Forelimb muscle (tissue), 1 donor: ENCODE measurements around the gene CD300LF. TPM values are rescaled to one million over a fixed set of nuclear protein-coding genes. Genes with fewer than 3 reads are reported as not detected.

Source experiments
- DNase-seq: peaks from one replicate; pipeline ENCODE4 v3.0.0-alpha.2; 2013; ENCODE audit warnings: low read depth
- polyA plus RNA-seq: library from polyadenylated mRNA; unstranded; fragments of 120-200 nt; gene quantifications from one replicate; pipeline ENCODE4 v1.2.1, GENCODE V29; 2013; ENCODE audit not compliant: insufficient read length

CD300LF gene
- polyA plus RNA-seq, 1 donor, result 0.28 TPM

DNA sequence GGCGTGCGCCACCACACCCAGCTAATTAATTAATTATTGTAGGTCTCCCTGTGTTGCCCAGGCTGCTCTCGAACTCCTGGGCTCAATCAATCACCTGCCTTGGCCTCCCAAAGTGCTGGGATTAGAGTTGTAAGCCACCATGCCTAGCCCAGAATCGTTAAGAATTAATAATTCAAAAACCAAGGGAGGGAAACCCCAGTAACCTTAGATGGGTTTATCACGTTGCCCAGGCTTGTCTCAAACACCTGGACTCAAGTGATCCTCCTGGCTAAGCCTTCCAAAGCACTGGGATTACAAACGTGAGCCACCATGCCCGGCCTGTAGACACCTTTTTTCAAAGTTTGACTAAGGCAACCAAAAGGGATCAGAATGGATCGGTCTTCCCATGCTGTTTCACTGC, 21.6 kb downstream of the CD300LF start:
- DNase-seq, result no peak

DNA sequence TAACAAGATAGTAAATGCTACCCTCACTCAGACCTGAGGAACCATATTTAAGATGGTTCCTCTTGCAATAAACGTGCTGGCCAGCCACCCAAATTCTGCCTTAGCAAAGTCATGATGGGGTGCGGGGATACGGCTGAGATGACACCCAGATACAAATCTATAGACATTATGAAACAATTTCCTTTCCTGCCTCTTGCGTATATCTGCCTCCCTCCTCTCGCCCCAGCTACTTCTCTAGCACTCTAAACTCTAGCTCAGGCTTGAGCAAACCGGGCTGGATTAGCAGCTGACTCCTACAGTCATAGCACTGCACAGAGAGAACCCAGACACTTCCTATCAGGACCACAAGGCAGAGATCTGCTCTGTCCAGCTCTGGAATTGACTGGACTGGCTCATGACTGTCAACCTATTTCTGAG, 22.3 kb downstream of the CD300LF start:
- DNase-seq, result no peak

DNA sequence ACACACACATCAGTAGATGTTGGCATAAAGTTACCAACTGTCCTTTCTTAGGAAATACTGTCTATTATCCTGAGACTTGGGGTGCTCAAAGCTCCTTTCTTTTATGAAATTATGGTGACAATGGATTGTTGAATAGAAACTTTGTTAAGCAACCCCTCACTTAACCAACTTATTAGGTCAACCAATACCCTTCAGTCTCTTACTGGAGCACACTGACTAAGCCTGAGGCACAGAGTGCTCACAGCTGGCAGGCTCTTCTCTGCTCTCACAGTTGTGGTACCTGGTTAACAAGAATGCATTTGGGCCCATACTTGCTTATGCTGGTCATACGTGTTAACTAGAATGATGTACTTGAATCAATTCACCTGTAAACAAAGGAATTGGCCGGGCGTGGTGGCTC, 24.8 kb downstream of the CD300LF start:
- no peak for DNase-seq

DNA sequence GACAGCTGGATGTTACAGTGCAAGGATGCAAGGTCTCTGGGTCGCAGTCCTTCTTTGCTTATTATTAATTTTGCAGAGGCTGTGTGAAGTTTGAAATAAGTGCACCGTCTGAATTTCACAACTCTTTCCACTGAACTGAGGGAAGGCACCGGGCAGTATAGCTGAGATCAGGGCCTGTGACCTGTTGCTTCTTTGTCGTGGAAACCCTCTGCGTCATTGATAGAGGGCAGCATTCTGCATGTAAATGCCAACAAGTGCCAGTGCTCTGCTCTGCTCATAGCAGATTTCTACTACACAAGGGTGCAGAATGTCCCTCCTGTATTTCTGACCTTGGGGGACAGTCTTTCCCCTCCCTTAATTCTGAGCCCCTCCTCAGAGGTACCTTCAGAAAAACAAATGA, 26.0 kb downstream of the CD300LF start:
- no peak for DNase-seq

GRCh38 chr17:74682471-74683190, 30.1 kb downstream of the CD300LF start:
- no peak for DNase-seq

GRCh38 chr17:74682028-74682427, 30.7 kb downstream of the CD300LF start:
- no peak for DNase-seq

DNA sequence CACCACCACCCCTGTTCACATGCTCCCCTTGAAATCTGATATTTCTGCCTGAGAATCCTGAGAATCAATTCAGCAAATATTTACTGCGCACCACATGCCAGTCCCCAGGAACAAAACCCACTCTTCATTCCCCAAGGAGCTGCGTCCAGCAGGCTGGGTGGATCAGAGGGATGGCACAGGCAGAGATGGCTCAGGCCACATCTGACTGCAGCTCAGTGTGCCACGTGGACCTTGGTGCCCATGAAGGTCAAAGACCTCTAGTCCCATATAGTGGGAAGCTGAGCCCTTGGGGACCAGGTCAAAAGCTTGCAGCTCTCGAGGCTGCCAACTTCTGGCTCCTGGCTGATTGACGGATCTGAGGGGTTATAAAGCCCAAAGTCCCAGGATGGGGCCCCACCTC, 31.8 kb downstream of the CD300LF start:
- no peak for DNase-seq

- DNase-seq, result no peak
Measured at GRCh38 chr17:74680213-74680612, 32.5 kb downstream of the CD300LF start.

- DNase-seq, result no peak
Measured at GRCh38 chr17:74679374-74679773, 33.3 kb downstream of the CD300LF start.

GRCh38 chr17:74678541-74678940, 34.2 kb downstream of the CD300LF start:
- DNase-seq, result no peak

DNA sequence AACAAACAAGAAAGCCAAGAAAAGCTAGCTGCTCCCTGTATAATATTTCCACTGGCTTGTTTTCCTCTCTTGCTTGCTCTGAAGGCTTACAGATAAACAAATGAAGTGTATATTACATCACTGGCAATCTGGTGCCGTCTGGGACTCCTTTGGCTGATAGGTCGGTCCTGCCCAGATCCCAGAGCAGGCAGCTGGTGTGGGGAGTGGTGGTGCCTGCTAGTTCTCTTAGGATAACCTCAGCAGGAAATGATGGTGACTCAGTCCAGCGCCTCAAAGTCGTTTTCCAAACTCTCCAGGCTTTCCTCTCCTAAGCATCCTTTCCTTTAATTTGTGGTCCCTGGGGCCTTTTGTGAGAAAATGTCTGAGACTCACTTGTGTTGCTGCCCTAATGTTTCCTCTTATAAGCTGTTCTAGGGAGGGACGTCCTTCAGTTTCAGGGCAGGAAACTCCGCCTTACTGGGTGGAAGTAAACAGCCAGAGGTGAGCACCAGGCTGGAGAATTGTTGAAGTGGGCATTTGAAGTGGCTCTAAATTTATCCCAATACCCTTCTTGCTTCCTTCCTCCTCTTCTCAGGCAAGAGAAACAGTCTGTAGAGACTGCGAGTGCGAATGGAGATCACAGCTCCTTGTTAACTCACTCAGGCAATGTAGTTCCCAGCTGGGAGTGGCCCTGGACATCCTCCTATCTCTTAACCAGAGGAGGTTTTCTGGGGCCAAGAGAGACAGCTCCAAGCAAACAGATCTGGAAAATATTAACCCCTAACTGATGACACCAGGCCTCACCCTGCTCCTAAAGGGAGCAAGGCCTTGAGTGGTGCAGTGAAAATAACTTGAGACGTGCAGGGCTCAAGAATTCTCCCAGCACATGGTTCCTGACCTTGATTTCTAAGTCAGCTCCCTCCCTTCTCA, 34.9 kb downstream of the CD300LF start:
- no peak for DNase-seq

GRCh38 chr17:74671031-74671771, 41.5 kb downstream of the CD300LF start:
- peak; percentile 48 for DNase-seq

DNA sequence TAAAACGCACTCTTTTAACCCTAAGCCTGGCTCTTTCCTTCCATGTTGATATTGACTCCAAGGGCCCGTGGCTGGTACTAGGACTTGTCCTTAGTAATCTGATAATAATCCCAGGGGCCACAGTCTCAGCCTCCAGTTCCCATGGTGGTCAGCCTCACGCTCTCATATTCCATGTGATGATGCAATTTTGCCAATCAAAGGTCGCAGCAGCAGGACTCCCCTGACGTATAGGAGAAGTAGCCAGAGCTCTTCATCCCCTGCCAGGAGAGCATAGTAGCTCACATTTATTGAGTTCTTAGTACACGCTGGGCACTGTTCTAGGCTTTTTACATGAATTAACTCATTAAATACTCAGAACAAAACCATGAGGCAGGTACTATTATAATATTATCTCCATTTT, 42.4 kb downstream of the CD300LF start:
- no peak for DNase-seq

DNA sequence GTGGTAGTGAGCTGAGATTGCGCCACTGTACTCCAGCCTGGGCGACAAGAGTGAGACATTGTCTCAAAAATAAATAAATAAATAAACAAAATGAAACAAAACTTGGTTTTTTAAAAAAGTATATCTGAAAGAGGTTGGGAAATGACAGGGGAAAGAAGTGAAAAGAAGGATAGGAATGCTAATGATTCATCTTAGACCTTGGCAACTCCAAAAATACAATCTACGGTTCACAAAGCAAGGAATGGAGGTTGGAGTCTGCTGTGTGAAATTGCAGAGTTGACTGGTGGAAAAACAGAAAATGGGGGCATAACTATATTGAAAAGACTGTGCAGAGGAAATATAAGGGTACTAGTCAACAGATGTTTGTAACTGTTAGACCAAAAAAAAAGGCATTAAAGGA, 49.2 kb downstream of the CD300LF start:
- DNase-seq, result no peak

DNA sequence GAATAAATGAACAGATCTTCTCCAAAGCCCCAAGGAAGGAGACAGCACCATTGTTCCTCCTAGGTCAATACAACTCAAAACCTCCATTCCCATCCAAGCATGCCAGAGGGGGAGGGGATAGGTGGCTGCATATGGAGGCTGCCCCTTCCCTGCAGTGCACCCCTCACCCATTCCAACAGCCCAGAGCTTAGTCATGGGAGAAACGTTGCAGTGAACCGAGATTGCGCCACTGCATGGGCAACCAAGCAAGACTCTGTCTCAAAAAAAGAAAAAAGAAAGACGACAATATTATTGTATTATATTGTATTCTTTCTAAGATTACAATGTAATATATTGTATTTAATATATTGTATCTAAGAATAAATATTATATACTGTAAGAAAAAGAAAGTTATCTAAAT, 52.8 kb downstream of the CD300LF start:
- no peak for DNase-seq

DNA sequence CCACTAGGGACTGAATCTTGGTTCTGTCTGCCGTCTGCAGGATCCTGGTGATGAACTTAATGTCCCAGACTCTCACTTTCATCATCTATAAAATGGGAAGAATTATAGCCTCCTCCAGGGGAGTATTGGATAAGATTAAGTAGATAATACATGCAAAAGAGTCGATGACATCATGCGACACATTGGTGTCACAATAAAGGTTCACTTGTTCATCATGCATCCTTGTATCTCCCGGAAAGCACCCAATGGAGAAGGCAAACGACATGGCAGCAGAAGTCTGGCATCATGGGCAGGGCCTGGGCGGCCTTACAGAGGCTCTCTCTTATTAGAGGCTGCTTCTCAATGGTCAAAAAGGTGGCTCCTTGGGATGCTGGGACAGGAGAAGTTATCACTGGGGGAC, 54.1 kb downstream of the CD300LF start:
- no peak for DNase-seq

- DNase-seq, result no peak
Measured at GRCh38 chr17:74654742-74655141, 58.0 kb downstream of the CD300LF start.

DNA sequence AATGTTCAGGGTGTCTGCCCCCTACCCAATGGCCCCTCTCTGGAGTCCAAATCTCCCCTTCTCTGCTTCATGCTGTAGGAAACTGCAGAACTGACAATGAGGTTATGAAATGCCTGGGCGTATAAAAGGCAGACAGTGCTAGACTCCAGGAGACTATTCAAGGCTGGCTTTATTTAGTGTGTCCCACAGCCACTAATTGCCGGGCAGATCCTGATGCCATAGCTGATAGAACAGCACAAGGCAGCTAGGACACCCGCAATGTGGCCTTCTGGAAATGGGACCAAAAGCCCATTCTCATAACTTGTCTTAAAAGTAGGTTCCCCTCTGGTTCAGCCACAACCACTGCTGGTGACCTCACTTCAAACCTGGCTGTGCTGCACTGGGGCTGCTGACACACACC, 60.7 kb downstream of the CD300LF start:
- no peak for DNase-seq

DNA sequence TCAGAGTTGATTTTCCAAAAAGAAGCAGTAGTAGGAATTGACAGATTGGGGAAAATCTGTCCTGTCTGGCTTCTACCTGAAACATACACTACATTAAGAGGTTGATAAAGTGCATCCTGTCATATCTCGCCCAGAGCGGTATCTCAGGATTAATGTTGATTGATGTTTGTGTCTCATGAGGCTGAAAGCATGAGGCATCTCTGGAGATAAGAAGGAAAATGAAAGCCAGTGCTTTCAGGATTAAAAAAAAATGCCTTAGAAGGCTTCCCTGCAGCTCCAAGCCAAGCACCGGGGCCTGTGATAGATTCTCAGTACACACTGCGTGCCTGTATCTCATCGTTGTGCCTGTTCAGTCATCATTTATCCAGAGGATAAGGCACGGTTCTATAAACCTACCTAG, 62.8 kb downstream of the CD300LF start:
- no peak for DNase-seq

GRCh38 chr17:74647871-74648672, 64.7 kb downstream of the CD300LF start:
- no peak for DNase-seq

DNA sequence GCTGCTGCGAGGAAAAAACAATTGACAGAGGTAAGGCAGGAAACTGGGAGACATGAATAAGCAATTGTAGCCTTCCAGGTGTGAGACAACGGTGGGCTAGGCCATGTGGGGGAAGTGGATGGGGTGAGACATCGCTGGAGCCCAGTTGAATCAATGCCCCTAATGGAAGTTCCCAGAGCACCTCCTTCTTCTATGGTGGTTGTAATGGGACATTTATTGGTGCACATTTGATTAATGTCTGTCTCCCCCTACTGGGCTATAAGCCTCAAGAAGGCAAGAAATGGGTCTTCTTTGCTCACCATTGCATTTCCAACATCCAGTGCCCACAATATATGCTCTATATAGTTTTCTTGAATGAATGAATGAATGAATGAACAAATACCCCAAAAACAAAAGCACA, 66.5 kb downstream of the CD300LF start:
- no peak for DNase-seq

DNA sequence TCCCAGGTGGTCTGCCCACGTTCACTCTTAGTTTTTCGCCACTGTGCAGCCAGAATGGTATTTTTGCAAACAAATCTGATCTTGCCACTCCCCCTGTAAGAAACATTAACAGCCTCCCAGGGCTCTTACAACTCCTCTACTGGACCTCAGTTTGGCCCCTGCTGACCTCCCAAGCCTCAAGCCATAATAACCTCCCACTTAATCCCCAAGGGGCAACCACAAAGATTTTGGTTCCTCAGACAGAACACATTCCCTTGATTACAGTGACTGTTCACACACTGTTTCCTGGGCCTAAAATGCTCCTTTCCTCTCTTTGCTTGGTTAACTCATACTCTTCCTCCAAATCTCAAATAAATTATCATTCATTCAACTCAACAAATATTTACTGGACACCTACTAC, 67.7 kb downstream of the CD300LF start:
- no peak for DNase-seq
